VCaP (cell line): Measurements from ENCODE around the gene MLXIPL.

ENCODE experiments used
- H3K27ac ChIP-seq: fragments of 450-650 bp; 2 replicates; pipeline ENCODE4 v1.5.1; 2017
- TF ChIP-seq, protein P1 (sequence below): fragments of 450-650 bp; conservative IDR thresholded peaks from 2 replicates; pipeline ENCODE4 v1.5.1; 2017; ENCODE audit warnings: mild to moderate bottlenecking, moderate library complexity

Gene MLXIPL

GRCh38 chr7:73649576-73649975 is 25.3 kb upstream of the MLXIPL start:
- TF ChIP-seq, protein P1, sequence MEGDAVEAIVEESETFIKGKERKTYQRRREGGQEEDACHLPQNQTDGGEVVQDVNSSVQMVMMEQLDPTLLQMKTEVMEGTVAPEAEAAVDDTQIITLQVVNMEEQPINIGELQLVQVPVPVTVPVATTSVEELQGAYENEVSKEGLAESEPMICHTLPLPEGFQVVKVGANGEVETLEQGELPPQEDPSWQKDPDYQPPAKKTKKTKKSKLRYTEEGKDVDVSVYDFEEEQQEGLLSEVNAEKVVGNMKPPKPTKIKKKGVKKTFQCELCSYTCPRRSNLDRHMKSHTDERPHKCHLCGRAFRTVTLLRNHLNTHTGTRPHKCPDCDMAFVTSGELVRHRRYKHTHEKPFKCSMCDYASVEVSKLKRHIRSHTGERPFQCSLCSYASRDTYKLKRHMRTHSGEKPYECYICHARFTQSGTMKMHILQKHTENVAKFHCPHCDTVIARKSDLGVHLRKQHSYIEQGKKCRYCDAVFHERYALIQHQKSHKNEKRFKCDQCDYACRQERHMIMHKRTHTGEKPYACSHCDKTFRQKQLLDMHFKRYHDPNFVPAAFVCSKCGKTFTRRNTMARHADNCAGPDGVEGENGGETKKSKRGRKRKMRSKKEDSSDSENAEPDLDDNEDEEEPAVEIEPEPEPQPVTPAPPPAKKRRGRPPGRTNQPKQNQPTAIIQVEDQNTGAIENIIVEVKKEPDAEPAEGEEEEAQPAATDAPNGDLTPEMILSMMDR = no peak
- H3K27ac ChIP-seq = no peak overlapping the region

GRCh38 chr7:73648593-73649332 is 24.4 kb upstream of the MLXIPL start:
- no peak overlapping the region for H3K27ac ChIP-seq
- TF ChIP-seq, protein P1 = no peak

DNA sequence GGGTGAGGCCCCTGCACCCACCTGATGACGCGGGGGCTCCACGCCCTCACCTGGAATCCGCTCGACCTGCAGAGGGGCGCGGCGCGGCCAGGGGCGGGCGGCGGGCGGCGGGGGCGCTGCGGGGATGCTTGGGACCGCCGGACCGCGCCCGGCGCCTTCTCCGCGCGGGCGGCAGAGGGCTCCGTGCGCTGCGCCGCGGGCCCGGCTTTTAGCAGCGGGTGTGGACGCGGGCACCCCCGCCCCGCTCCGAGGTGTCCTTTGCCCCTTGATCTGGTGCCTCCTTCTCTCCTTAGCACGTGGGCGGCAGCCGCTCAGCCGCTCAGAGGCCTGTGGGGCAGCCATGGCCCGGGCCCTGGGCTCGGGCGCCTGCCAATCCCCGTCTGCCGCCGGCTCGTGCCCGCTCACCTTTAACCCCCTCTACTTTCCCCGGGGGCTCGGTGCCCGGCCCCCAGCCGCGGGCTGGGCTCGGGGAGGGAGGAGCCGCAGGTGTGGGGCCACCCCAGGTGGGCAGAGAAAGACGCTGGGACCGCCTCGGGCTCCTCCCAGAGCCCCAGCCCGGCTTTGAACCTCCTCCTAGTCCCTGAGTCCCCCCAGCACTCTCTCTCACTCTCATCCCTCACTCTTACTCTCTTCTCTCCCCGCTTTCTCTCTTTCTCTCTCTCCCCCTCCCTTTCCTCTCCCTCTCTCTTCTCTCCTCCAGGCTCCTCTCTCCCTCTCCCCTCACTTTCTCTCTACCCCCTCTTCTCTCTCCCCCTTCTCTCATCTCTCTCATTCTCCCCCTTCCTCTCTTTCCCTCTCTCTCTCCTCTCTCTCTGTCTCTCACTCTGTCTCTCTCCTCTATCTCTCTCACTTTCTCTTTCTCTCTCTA is 23.6 kb upstream of the MLXIPL start:
- peak overlapping the region; percentile 44; the same call in 1 of the 2 replicates for H3K27ac ChIP-seq

DNA sequence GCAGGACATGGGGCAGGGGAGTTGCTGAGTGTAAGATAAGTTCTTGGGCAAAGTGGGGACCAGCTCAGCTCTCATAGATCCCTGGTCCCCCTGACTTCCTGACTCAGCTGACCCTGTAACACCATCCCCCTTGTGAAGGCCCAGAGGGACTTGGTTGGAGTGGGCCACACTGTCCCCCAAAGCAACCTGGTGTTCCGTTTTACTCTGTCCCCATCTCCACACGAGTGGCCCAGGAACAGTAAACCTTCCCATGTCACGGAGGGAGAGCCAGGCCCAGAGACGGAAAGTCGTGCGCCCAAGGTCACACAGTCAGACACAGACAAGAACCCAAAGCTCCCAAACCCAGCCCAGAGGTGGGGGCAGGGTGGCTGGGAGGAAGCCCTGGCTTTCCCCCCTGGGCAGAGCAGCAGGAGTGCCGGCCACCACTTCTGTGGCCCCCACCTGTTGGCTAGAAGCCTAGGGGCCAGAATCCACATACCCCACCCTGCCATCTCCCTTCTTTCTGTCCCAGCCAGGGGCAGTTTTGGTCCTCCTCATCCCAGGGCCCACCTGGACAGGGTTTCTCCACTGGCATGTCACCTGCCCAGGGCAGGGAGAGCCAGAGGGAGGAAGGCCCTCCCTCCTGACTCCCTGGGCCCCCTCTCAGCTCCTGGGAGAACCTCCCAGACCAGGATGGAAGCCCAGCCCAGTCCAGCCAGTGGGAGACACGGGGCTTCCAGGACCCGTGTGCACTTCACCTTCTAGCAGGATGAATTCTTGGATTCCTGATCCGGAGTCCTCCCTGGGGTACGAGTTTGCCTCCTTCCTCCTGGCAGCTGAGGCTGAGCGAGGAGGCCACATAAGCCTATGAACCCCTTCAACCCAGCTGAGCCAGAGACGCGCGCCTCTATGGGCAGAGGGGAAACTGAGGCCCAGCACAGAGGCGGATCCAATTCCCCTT is 22.7 kb upstream of the MLXIPL start:
- no peak overlapping the region; the same call in 1 of the 2 replicates for H3K27ac ChIP-seq
- TF ChIP-seq, protein P1 = no peak

More for the DNA sequence above, 23.6 kb upstream of the MLXIPL start:
- TF ChIP-seq, protein P1 = peak; percentile 69

- TF ChIP-seq, protein P1 = no peak
- H3K27ac ChIP-seq = no peak overlapping the region
These were observed 21.4 kb upstream of the MLXIPL start for GRCh38 chr7:73645643-73646174.

- TF ChIP-seq, protein P1 = no peak
- H3K27ac ChIP-seq = no peak overlapping the region
These were observed 20.5 kb upstream of the MLXIPL start for GRCh38 chr7:73644688-73645286.
